NCI-H1930 (cell line): ENCODE measurements around the gene CDK5RAP2.
"Not testable (repeated sequence)": the region's sequence is repeated elsewhere in the genome, so short reads cannot be mapped to it uniquely, and the experiment has no call there.

Experiments
- DNase-seq, 2 experiments: peaks; one replicate each; lab custom pipeline; 2025; lab: John Stamatoyannopoulos, UW

The CDK5RAP2 gene

GRCh38 chr9:120544441-120544840 is 35.5 kb downstream of the CDK5RAP2 start:
- DNase-seq, result no peak

GRCh38 chr9:120542701-120543490 is 37.1 kb downstream of the CDK5RAP2 start:
- DNase-seq, result no peak

- DNase-seq, result no peak
These were observed 38.0 kb downstream of the CDK5RAP2 start for GRCh38 chr9:120541921-120542320.

GRCh38 chr9:120539951-120540350 is 40.0 kb downstream of the CDK5RAP2 start:
- no peak for DNase-seq

GRCh38 chr9:120538339-120538738 is 41.6 kb downstream of the CDK5RAP2 start:
- no peak for DNase-seq

GRCh38 chr9:120536949-120537640 is 42.9 kb downstream of the CDK5RAP2 start:
- DNase-seq, result no peak

- DNase-seq, result no peak
These were observed 43.9 kb downstream of the CDK5RAP2 start for GRCh38 chr9:120536094-120536493.

- no peak for DNase-seq
These were observed 45.7 kb downstream of the CDK5RAP2 start for GRCh38 chr9:120534266-120534665.

GRCh38 chr9:120532891-120533290 is 47.1 kb downstream of the CDK5RAP2 start:
- DNase-seq, result no peak

GRCh38 chr9:120532475-120532874 is 47.5 kb downstream of the CDK5RAP2 start:
- DNase-seq, result no peak

GRCh38 chr9:120531683-120532300 is 48.2 kb downstream of the CDK5RAP2 start:
- no peak for DNase-seq

GRCh38 chr9:120530220-120530832 is 49.6 kb downstream of the CDK5RAP2 start:
- not testable (repeated sequence) for DNase-seq

- DNase-seq, result no peak
These were observed 51.1 kb downstream of the CDK5RAP2 start for GRCh38 chr9:120528829-120529228.

GRCh38 chr9:120528327-120528726 is 51.6 kb downstream of the CDK5RAP2 start:
- no peak for DNase-seq

GRCh38 chr9:120526534-120526933 is 53.4 kb downstream of the CDK5RAP2 start:
- no peak for DNase-seq

- no peak for DNase-seq
These were observed 55.1 kb downstream of the CDK5RAP2 start for GRCh38 chr9:120524863-120525262.

- DNase-seq, result no peak
These were observed 55.9 kb downstream of the CDK5RAP2 start for GRCh38 chr9:120524038-120524437.

- DNase-seq, result no peak
These were observed 57.4 kb downstream of the CDK5RAP2 start for GRCh38 chr9:120522558-120522957.

GRCh38 chr9:120522032-120522431 is 57.9 kb downstream of the CDK5RAP2 start:
- no peak for DNase-seq

- DNase-seq, result no peak
These were observed 58.9 kb downstream of the CDK5RAP2 start for GRCh38 chr9:120521101-120521500.

GRCh38 chr9:120515996-120516395 is 64.0 kb downstream of the CDK5RAP2 start:
- not testable (repeated sequence) for DNase-seq

GRCh38 chr9:120515481-120515880 is 64.5 kb downstream of the CDK5RAP2 start:
- DNase-seq, result not testable (repeated sequence)
